ENCODE results near the gene SYT14.

DNA sequence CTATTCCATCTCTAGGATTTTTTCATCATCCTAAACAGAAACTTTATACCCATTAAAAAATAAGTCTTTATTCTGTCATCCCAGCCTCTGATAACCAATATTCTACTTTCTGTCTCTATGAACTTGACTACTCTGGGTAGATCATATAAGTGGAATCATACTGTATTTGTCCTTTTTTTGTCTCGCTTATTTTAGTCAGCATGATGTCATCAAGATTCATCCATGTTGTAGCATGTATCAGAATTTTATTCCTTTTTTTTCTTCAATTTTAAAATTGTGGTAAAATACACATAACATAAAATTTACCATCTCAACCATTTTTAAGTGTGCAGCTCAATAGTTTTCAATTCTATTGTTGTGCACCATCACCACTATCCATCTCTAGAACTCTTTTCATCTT lies 90.0 kb downstream of the SYT14 start:
- no peak for TF ChIP-seq EZH2 (IDR thresholded peaks at IDR 0.05; ENCODE audit: insufficient read depth, poor library complexity, severe bottlenecking)
- TF ChIP-seq EZH2phosphoT487 (IDR thresholded peaks at IDR 0.05; ENCODE audit: insufficient read depth, low read depth) = no peak

Data from GM23248 (cell line).